ENCODE measurements around the gene PGR. TPM values are rescaled to one million over a fixed set of nuclear protein-coding genes. Genes with fewer than 3 reads are reported as not detected.

The PGR gene
- total RNA-seq, 1 donor from 2014 or later = 0.18 TPM

DNA sequence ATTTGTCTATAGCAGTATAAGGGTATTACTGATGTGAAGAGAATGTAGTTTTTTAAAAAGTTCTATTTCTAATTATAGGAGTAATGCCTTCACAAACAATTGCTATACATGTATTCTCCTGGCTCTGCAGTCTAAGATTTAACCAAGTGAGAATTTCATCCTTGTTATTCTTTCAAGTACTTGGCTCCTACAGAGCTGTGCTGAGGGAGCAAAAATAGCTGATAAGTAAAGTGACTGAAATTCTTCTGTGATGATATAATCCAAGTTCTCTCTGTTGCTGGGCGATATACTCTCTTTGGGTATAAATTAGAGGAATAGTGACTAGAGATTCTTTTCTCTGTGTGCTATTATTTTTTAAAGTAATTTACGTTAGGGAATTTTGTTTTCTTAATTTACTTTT is 68.0 kb downstream of the PGR start:
- Histone ChIP-seq H3K4me1 (ENCODE audit: insufficient read depth, low read length) (peaks cover 4% of the 10 kb centered on the region), H3K79me2 (ENCODE audit: insufficient read depth, low read length) (no peaks in the 10 kb centered on the region), H3K27me3 (ENCODE audit: insufficient read depth, low read length) (no peaks in the 10 kb centered on the region), H3K4me3 (ENCODE audit: insufficient read depth, low read depth, low read length) (no peak overlapping the region), H3K9me3 (ENCODE audit: insufficient read depth, low read depth, low read length) (no peaks in the 10 kb centered on the region), H3K27ac (ENCODE audit: low read depth, low read length) (no peak overlapping the region), H2AFZ (ENCODE audit: low read depth, low read length) (no peak overlapping the region), H3K9ac (ENCODE audit: low read length) (no peak overlapping the region), H4K20me1 (ENCODE audit: insufficient read depth, low read length) (no peaks in the 10 kb centered on the region), H3K36me3 (ENCODE audit: insufficient read depth, low read length) (no peaks in the 10 kb centered on the region), H3K4me2 (ENCODE audit: low read length) (no peak overlapping the region)
- Mint-ChIP-seq H3K36me3 (ENCODE audit: low read depth, unreplicated experiment) (no peaks in the 10 kb centered on the region), H3K27ac (ENCODE audit: unreplicated experiment) (no peak overlapping the region), H3K27me3 (ENCODE audit: low read depth, unreplicated experiment) (no peaks in the 10 kb centered on the region), H3K9me3 (ENCODE audit: unreplicated experiment) (no peaks in the 10 kb centered on the region), H3K4me3 (ENCODE audit: unreplicated experiment) (no peak overlapping the region), H3K4me1 (ENCODE audit: low read depth, unreplicated experiment) (peaks cover 5% of the 10 kb centered on the region)
- FAIRE-seq (no peak), DNase-seq (ENCODE audit: low read depth) (peak; percentile 34)
- TF ChIP-seq EZH2 (IDR thresholded peaks at IDR 0.05; ENCODE audit: insufficient read depth, low read length) = no peak
- TF ChIP-seq CTCF (IDR thresholded peaks at IDR 0.05; ENCODE audit: insufficient read depth, low read depth, low read length) = no peak

- Histone ChIP-seq H3K36me3 (ENCODE audit: insufficient read depth, low read length) (no peaks in the 10 kb centered on the region), H2AFZ (ENCODE audit: low read depth, low read length) (no peak overlapping the region), H3K4me2 (ENCODE audit: low read length) (no peak overlapping the region), H3K9ac (ENCODE audit: low read length) (no peak overlapping the region), H3K27me3 (ENCODE audit: insufficient read depth, low read length) (no peaks in the 10 kb centered on the region), H3K4me3 (ENCODE audit: insufficient read depth, low read depth, low read length) (no peak overlapping the region), H3K4me1 (ENCODE audit: insufficient read depth, low read length) (peaks cover 4% of the 10 kb centered on the region), H3K9me3 (ENCODE audit: insufficient read depth, low read depth, low read length) (no peaks in the 10 kb centered on the region), H3K79me2 (ENCODE audit: insufficient read depth, low read length) (no peaks in the 10 kb centered on the region), H4K20me1 (ENCODE audit: insufficient read depth, low read length) (no peaks in the 10 kb centered on the region), H3K27ac (ENCODE audit: low read depth, low read length) (no peak overlapping the region)
- Mint-ChIP-seq H3K4me1 (ENCODE audit: low read depth, unreplicated experiment) (peaks cover 5% of the 10 kb centered on the region), H3K4me3 (ENCODE audit: unreplicated experiment) (no peak overlapping the region), H3K27me3 (ENCODE audit: low read depth, unreplicated experiment) (no peaks in the 10 kb centered on the region), H3K36me3 (ENCODE audit: low read depth, unreplicated experiment) (no peaks in the 10 kb centered on the region), H3K27ac (ENCODE audit: unreplicated experiment) (no peak overlapping the region), H3K9me3 (ENCODE audit: unreplicated experiment) (no peaks in the 10 kb centered on the region)
- DNase-seq (ENCODE audit: low read depth) = no peak
- no peak for FAIRE-seq
- no peak for TF ChIP-seq CTCF (IDR thresholded peaks at IDR 0.05; ENCODE audit: insufficient read depth, low read depth, low read length)
- no peak for TF ChIP-seq EZH2 (IDR thresholded peaks at IDR 0.05; ENCODE audit: insufficient read depth, low read length)
These were observed 70.3 kb downstream of the PGR start for GRCh38 chr11:101059331-101059730.

DNA sequence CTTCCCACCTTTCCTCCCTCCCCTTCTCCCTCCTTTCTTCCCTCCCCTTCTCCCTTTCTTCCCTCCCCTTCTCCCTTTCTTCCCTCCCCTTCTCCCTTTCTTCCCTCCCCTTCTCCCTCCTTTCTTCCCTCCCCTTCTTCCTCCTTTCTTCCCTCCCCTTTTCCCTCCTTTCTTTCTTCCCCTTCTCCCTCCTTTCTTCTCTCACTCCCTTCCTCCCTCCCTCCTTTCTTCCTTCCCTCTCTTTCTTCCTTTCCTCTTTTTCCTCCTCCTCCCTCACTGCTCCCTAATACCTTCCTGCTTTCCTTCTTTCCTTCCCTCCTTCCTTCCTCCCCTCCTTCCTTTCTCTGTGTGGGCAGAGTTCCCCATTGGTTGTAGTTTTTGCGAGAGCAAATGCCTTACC is 76.1 kb downstream of the PGR start:
- Histone ChIP-seq H3K27ac (ENCODE audit: low read depth, low read length) (no peak overlapping the region), H3K27me3 (ENCODE audit: insufficient read depth, low read length) (no peaks in the 10 kb centered on the region), H2AFZ (ENCODE audit: low read depth, low read length) (no peak overlapping the region), H3K9ac (ENCODE audit: low read length) (no peak overlapping the region), H3K4me1 (ENCODE audit: insufficient read depth, low read length) (no peaks in the 10 kb centered on the region), H3K4me2 (ENCODE audit: low read length) (no peak overlapping the region), H3K79me2 (ENCODE audit: insufficient read depth, low read length) (no peaks in the 10 kb centered on the region), H4K20me1 (ENCODE audit: insufficient read depth, low read length) (no peaks in the 10 kb centered on the region), H3K36me3 (ENCODE audit: insufficient read depth, low read length) (no peaks in the 10 kb centered on the region), H3K4me3 (ENCODE audit: insufficient read depth, low read depth, low read length) (no peak overlapping the region), H3K9me3 (ENCODE audit: insufficient read depth, low read depth, low read length) (no peaks in the 10 kb centered on the region)
- H3K9me3 Mint-ChIP-seq (ENCODE audit: unreplicated experiment) = no peaks in the 10 kb centered on the region
- TF ChIP-seq CTCF (IDR thresholded peaks at IDR 0.05; ENCODE audit: insufficient read depth, low read depth, low read length) (no peak), EZH2 (IDR thresholded peaks at IDR 0.05; ENCODE audit: insufficient read depth, low read length) (no peak)
- no peak overlapping the region for H3K4me3 Mint-ChIP-seq (ENCODE audit: unreplicated experiment)
- H3K27me3 Mint-ChIP-seq (ENCODE audit: low read depth, unreplicated experiment) = no peaks in the 10 kb centered on the region
- no peak overlapping the region for H3K27ac Mint-ChIP-seq (ENCODE audit: unreplicated experiment)
- H3K36me3 Mint-ChIP-seq (ENCODE audit: low read depth, unreplicated experiment) = no peaks in the 10 kb centered on the region
- no peak for DNase-seq (ENCODE audit: low read depth)
- no peak for FAIRE-seq
- H3K4me1 Mint-ChIP-seq (ENCODE audit: low read depth, unreplicated experiment) = no peaks in the 10 kb centered on the region
